22Rv1 (cell line): Measurements from ENCODE around the gene PDZD7.

ENCODE experiments used
- CTCF ChIP-seq: fragments of 450-650 bp; IDR thresholded peaks from 2 replicates; pipeline ENCODE4 v1.5.1; 2017; ENCODE audit warnings: mild to moderate bottlenecking
- ZFX ChIP-seq: fragments of 450-650 bp; IDR thresholded peaks from 2 replicates; pipeline ENCODE4 v1.6.1; 2017; ENCODE audit warnings: antibody characterized with exemption, borderline replicate concordance

- TF ChIP-seq CTCF, result no peak
- TF ChIP-seq ZFX, result no peak
Observed at GRCh38 chr10:101071267-101071884, 40.4 kb upstream of the PDZD7 start.
